GM12878 (cell line): Measurements from ENCODE around the gene TXNDC17.

Experiments
- BRCA1 ChIP-seq: IDR thresholded peaks from 2 replicates; pipeline ENCODE4 v1.6.1; 2011; ENCODE audit warnings: low read depth, low read length, improper control_type of control experiment
- CTCF ChIP-seq, 3 experiments: IDR thresholded peaks in 2 of 3; conservative IDR thresholded peaks in 1 of 3; 2 replicates each; pipeline ENCODE4 v1.5.1; 2011; ENCODE audit warnings: low read depth in 3 of 3, low read length in 3 of 3, mild to moderate bottlenecking in 3 of 3, control low read depth in 2 of 3, moderate library complexity in 2 of 3, inconsistent platforms in 1 of 3, mixed read lengths in 1 of 3; ENCODE audit not compliant: control insufficient read depth in 2 of 3, insufficient read depth in 1 of 3; ENCODE audit errors: extremely low read depth in 1 of 3
- CUX1 ChIP-seq: IDR thresholded peaks from 2 replicates; pipeline ENCODE4 v1.6.1; 2012; ENCODE audit warnings: improper control_type of control experiment, low read depth, low read length; ENCODE audit not compliant: insufficient replicate concordance
- E4F1 ChIP-seq: fragments of 450-650 bp; IDR thresholded peaks from 2 replicates; pipeline ENCODE4 v1.6.1; 2018; ENCODE audit warnings: borderline replicate concordance, mild to moderate bottlenecking; ENCODE audit not compliant: partially characterized antibody
- FOXM1 ChIP-seq: IDR thresholded peaks from 2 replicates; pipeline ENCODE4 v1.6.1; 2012; ENCODE audit warnings: low read depth, mild to moderate bottlenecking, inconsistent platforms, low read length, moderate library complexity
- TCF7 ChIP-seq: IDR thresholded peaks from 2 replicates; pipeline ENCODE4 v1.6.1; 2014; ENCODE audit warnings: antibody characterized with exemption, borderline replicate concordance
- TF ChIP-seq, protein P1 (sequence below): fragments of 450-650 bp; IDR thresholded peaks from 2 replicates; pipeline ENCODE4 v1.6.1; 2016; ENCODE audit warnings: mild to moderate bottlenecking
- TF ChIP-seq, protein P2 (sequence below): fragments of 450-650 bp; IDR thresholded peaks from 2 replicates; pipeline ENCODE4 v1.6.1; 2018; ENCODE audit warnings: mild to moderate bottlenecking, low read depth, moderate library complexity; ENCODE audit not compliant: partially characterized antibody

DNA sequence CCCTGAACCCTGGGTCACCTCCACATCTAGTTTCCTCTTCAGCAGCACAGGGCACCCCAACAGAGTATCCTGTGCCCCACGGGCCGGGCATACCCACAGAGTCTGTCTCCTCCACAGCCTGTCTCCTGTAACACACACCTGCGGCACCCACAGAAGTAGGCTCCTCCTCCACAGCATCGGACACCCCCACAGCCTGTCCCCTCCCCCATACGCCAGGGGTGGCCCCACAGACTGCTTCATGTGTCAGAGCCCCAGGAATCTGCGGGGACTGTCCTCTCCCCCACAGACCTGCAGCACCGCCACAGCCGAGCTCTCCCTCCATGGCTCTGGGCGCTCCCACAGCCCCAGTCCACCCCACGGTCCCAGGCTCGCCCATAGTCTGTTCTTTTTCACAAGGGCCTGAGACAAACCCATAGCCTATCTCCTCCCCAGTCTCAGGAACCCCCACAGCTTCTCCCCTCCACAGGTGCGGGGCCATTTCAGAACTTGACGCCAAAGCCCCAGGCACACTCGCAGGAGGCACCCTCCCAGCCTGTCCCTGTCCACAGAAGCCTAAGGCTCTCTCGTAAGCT is 1.8 kb upstream of the TXNDC17 start:
- TF ChIP-seq BRCA1 (no peak), CTCF (IDR thresholded peaks at IDR 0.05 in 2 of 3, conservative IDR thresholded peaks at IDR 0.05 in 1 of 3; ENCODE audit: control insufficient read depth in 2 of 3, extremely low read depth in 1 of 3, insufficient read depth in 1 of 3, low read depth in 3 of 3, low read length in 3 of 3) (no peak), FOXM1 (no peak), CUX1 (no peak), E4F1 (no peak), TCF7 (no peak)
- TF ChIP-seq, protein P1, sequence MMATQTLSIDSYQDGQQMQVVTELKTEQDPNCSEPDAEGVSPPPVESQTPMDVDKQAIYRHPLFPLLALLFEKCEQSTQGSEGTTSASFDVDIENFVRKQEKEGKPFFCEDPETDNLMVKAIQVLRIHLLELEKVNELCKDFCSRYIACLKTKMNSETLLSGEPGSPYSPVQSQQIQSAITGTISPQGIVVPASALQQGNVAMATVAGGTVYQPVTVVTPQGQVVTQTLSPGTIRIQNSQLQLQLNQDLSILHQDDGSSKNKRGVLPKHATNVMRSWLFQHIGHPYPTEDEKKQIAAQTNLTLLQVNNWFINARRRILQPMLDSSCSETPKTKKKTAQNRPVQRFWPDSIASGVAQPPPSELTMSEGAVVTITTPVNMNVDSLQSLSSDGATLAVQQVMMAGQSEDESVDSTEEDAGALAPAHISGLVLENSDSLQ: no peak
- TF ChIP-seq, protein P2, sequence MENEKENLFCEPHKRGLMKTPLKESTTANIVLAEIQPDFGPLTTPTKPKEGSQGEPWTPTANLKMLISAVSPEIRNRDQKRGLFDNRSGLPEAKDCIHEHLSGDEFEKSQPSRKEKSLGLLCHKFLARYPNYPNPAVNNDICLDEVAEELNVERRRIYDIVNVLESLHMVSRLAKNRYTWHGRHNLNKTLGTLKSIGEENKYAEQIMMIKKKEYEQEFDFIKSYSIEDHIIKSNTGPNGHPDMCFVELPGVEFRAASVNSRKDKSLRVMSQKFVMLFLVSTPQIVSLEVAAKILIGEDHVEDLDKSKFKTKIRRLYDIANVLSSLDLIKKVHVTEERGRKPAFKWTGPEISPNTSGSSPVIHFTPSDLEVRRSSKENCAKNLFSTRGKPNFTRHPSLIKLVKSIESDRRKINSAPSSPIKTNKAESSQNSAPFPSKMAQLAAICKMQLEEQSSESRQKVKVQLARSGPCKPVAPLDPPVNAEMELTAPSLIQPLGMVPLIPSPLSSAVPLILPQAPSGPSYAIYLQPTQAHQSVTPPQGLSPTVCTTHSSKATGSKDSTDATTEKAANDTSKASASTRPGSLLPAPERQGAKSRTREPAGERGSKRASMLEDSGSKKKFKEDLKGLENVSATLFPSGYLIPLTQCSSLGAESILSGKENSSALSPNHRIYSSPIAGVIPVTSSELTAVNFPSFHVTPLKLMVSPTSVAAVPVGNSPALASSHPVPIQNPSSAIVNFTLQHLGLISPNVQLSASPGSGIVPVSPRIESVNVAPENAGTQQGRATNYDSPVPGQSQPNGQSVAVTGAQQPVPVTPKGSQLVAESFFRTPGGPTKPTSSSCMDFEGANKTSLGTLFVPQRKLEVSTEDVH: no peak
